Breast epithelium (tissue), 4 donors: ENCODE measurements around the gene MCF2L2. TPM values are rescaled to one million over a fixed set of nuclear protein-coding genes. Genes with fewer than 3 reads are reported as not detected.

Experiments
- DNase-seq, 2 donors: peaks; one replicate each; pipeline ENCODE4 v3.0.0-alpha.2; 2019; ENCODE audit warnings: low spot score in 2 of 2
- H3K27ac ChIP-seq, 2 donors: fragments of 200-600 bp; sonication (generic) in 1 of 2; one replicate each; pipeline ENCODE4 v1.5.1; 2016 to 2019; ENCODE audit warnings: mild to moderate bottlenecking in 1 of 2
- H3K27me3 ChIP-seq, 2 donors: fragments of 200-600 bp; sonication (generic) in 1 of 2; one replicate each; pipeline versions ENCODE4 v1.5.1 to v1.6.0; 2017 to 2019; ENCODE audit warnings: control low read depth in 1 of 2, mild to moderate bottlenecking in 1 of 2
- H3K36me3 ChIP-seq: fragments of 200-600 bp; one replicate; pipeline ENCODE4 v1.5.1; 2019
- H3K4me1 ChIP-seq, 2 donors: fragments of 200-600 bp; sonication (generic); one replicate each; pipeline ENCODE4 v1.5.1; 2016 to 2019; ENCODE audit warnings: control low read depth in 1 of 2
- H3K4me3 ChIP-seq, 3 donors: fragments of 200-600 bp; sonication (generic); 1 replicate in 2 of 3; 2 replicates in 1 of 3; pipeline ENCODE4 v1.5.1; 2016 to 2019; ENCODE audit warnings: mild to moderate bottlenecking in 3 of 3, moderate library complexity in 2 of 3
- H3K9me3 ChIP-seq, 2 donors: fragments of 200-600 bp; sonication (generic) in 1 of 2; one replicate each; pipeline ENCODE4 v1.5.1; 2016 to 2019; ENCODE audit warnings: control low read depth in 1 of 2
- POLR2A ChIP-seq: fragments of 450-650 bp; IDR thresholded peaks from one replicate; pipeline ENCODE4 v1.6.1; 2016; ENCODE audit warnings: antibody characterized with exemption, mild to moderate bottlenecking, moderate library complexity
- POLR2AphosphoS5 ChIP-seq, 3 donors: sonication (generic); formaldehyde crosslinking; IDR thresholded peaks; one replicate each; pipeline ENCODE4 v1.6.1; 2017; ENCODE audit warnings: antibody characterized with exemption in 3 of 3
- intact Hi-C: fragments of 100-400 bp; cut with DNase I; formaldehyde crosslinking; loops from one replicate; pipeline ENCODE4 v1.15.1; 2023; ENCODE audit warnings: low total_unique reads
- total RNA-seq, 3 donors: library from RNA; depleted of rRNA; stranded (reverse); fragments of >200 nt; gene quantifications; one replicate each; pipeline ENCODE4 v1.1.0, GENCODE V29; 2016
- TF ChIP-seq, protein P1 (sequence below), 3 donors: fragments of 450-650 bp; IDR thresholded peaks; one replicate each; pipeline ENCODE4 v1.5.1; 2016 to 2017; ENCODE audit warnings: antibody characterized with exemption in 3 of 3, mild to moderate bottlenecking in 3 of 3, moderate library complexity in 3 of 3

MCF2L2 gene
- total RNA-seq, 3 donors from 2014 or later: 0.64 to 1.5 (median 1.3) TPM

DNA sequence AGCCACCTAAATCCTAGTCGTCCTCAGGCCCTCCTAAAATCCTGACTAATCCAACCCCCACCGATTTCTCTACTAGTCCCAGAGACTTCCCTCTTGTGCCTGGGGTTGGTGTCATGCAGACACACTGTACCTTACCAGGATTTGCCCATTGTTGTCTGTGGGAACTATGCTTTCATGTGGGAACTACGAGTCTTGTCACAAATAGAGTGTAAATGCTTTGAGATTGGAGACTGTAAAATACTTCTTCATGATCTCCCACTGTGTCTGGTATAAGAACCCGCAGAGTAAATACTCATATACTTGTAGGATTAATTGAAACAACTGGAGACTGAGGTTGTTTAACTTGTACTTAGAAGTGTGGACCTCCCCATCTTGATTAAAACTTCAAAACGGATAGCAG lies 164.2 kb downstream of the MCF2L2 start:
- H3K9me3 ChIP-seq: no peaks in the 10 kb centered on the region
- H3K4me1 ChIP-seq: no peaks in the 10 kb centered on the region
- no peak overlapping the region for H3K4me3 ChIP-seq
- TF ChIP-seq POLR2A (no peak), POLR2AphosphoS5 (IDR thresholded peaks at IDR 0.05) (no peak)
- TF ChIP-seq, protein P1, sequence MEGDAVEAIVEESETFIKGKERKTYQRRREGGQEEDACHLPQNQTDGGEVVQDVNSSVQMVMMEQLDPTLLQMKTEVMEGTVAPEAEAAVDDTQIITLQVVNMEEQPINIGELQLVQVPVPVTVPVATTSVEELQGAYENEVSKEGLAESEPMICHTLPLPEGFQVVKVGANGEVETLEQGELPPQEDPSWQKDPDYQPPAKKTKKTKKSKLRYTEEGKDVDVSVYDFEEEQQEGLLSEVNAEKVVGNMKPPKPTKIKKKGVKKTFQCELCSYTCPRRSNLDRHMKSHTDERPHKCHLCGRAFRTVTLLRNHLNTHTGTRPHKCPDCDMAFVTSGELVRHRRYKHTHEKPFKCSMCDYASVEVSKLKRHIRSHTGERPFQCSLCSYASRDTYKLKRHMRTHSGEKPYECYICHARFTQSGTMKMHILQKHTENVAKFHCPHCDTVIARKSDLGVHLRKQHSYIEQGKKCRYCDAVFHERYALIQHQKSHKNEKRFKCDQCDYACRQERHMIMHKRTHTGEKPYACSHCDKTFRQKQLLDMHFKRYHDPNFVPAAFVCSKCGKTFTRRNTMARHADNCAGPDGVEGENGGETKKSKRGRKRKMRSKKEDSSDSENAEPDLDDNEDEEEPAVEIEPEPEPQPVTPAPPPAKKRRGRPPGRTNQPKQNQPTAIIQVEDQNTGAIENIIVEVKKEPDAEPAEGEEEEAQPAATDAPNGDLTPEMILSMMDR (IDR thresholded peaks at IDR 0.05): no peak
- no peaks in the 10 kb centered on the region for H3K27me3 ChIP-seq
- H3K27ac ChIP-seq: no peak overlapping the region
- no peaks in the 10 kb centered on the region for H3K36me3 ChIP-seq
- intact Hi-C loops: no loop called here
- no peak for DNase-seq

DNA sequence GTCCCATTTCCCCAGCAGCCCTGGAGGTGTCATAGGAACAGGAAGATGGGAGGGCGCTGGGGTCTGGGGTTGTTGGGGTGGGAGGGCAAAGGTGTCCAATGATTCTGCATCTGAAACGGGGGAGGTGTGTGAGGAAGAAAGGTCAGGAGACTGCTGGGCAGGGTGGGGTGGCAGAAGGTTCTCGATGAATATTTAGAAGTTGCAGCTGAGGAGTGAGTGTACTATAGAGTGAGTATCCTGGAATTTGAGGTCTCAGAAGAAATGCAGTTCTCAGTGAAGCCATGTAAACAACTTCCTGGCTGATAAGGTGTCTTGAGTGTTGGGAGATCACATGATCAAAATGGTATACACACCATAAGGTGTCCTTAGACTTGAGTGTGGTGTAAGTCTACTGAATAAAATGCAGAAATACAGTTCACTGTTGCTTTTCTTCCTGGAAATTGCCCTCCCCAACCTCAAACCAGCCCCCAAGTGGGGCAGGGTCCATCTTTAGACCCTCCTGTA lies 165.5 kb downstream of the MCF2L2 start:
- TF ChIP-seq POLR2AphosphoS5 (IDR thresholded peaks at IDR 0.05): no peak
- TF ChIP-seq POLR2A: no peak
- TF ChIP-seq, protein P1 (IDR thresholded peaks at IDR 0.05): no peak
- Histone ChIP-seq H3K4me3 (no peak overlapping the region), H3K9me3 (no peaks in the 10 kb centered on the region), H3K36me3 (no peaks in the 10 kb centered on the region), H3K27ac (no peak overlapping the region), H3K27me3 (no peaks in the 10 kb centered on the region), H3K4me1 (no peaks in the 10 kb centered on the region)
- no peak for DNase-seq
- intact Hi-C loops: no loop called here

DNA sequence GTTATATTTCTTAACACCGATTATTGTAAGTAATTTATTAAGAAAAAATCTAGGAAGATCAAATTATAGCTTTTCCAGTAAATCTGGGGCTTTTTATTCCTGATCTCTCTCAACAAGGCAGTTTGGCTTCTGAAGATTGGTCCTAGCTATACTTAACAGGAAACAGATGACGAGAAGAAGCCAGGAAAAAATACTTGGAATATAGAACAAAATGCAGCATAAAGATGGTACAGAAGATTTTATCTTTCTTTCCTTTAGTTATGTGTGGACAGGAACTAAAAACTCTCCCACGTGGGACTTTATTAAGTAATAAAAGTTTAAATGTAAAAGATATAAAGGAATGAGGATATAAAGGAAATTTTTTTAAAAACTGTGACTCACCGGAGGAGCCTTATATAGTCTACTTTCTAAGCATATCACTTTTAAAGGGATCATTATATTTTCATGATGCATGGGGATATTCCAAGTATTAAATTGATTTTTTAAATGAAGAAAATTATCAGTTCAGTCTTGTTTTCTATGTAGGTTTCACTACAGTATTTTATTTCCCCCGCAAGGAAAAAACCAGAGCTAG lies 167.2 kb downstream of the MCF2L2 start:
- H3K4me1 ChIP-seq: no peaks in the 10 kb centered on the region
- intact Hi-C loops: no loop called here

DNA sequence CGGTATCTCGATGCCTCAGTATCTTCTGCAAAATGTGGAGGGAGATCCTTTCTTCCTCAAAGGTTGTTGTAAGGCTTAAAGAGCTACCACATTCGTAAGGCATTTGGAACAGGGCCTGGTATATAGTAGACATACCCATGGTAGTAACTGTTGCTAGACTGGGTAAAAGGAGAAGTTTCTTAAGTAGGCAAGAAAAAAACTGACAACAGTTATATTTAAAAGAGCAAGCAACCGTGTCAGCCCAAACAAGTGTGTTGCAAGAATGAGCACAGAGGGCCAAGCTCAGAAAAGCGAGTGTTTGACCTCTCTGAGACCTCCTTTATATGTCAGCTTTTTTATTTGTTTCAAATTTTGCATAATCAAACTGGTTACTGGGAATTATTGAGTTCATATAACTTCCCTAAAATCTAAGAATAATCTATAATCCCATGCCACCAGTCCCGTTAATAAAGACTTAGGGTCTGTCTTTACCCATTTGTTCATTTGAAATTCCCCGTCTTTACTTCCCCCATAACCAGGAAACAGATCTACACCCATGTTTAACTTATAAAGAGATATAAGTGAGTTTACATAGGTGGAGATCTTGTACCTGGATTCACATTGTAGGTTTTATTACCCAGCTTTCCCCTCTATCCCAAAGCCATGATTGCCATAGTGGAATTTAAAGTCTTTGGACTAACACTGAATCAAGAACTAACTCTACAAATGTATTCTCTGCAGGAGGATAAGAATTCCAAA lies 168.1 kb downstream of the MCF2L2 start:
- intact Hi-C loops: no loop called here
- Histone ChIP-seq H3K27me3 (no peaks in the 10 kb centered on the region), H3K27ac (peak overlapping the region; percentile 45 to 49), H3K4me1 (no peaks in the 10 kb centered on the region), H3K9me3 (no peaks in the 10 kb centered on the region), H3K36me3 (no peaks in the 10 kb centered on the region), H3K4me3 (no peak overlapping the region)
- DNase-seq: no peak
- TF ChIP-seq, protein P1 (IDR thresholded peaks at IDR 0.05): no peak
- no peak for TF ChIP-seq POLR2A
- TF ChIP-seq POLR2AphosphoS5 (IDR thresholded peaks at IDR 0.05): no peak

More for the DNA sequence above, 167.2 kb downstream of the MCF2L2 start:
- H3K27me3 ChIP-seq: no peaks in the 10 kb centered on the region
- DNase-seq: no peak
- TF ChIP-seq POLR2A: no peak
- no peak for TF ChIP-seq POLR2AphosphoS5 (IDR thresholded peaks at IDR 0.05)
- TF ChIP-seq, protein P1 (IDR thresholded peaks at IDR 0.05): no peak
- no peaks in the 10 kb centered on the region for H3K36me3 ChIP-seq
- no peak overlapping the region for H3K27ac ChIP-seq
- no peak overlapping the region for H3K4me3 ChIP-seq
- no peaks in the 10 kb centered on the region for H3K9me3 ChIP-seq

DNA sequence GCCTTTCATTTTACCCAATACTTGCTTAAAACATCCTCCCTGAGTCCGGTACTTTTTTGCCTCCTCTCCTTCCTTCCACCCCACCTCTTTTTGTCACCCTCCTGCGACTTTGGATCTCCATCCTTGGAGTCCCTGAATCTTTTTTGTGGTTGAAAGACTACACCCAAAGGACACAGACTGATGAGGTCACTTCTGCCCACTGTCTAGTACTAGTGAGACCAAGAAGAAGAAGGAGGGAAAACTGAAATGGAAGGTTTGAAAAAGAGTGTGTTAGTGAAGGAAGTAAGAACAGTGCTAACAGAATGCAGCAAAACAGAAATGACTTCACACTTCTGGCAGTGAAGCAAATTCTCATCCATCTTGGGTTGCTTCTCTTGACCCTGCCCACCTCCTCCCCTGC lies 168.8 kb downstream of the MCF2L2 start:
- Histone ChIP-seq H3K27me3 (no peaks in the 10 kb centered on the region), H3K36me3 (no peaks in the 10 kb centered on the region), H3K9me3 (no peaks in the 10 kb centered on the region), H3K4me1 (no peaks in the 10 kb centered on the region), H3K4me3 (no peak overlapping the region), H3K27ac (peak overlapping the region; percentile 45 to 49)
- TF ChIP-seq, protein P1 (IDR thresholded peaks at IDR 0.05): no peak
- TF ChIP-seq POLR2AphosphoS5 (IDR thresholded peaks at IDR 0.05) (no peak), POLR2A (no peak)
- DNase-seq: no peak
- intact Hi-C loops: no loop called here
